ENCODE results near the gene ARHGAP6. TPM values are rescaled to one million over a fixed set of nuclear protein-coding genes. Genes with fewer than 3 reads are reported as not detected.

The ARHGAP6 gene
- total and polyA plus RNA-seq, 2 of the 13 experiments (the other 11 are each of a cell fraction or from before 2014, with no cell fraction given), result 0.11 TPM; not detected in 1

DNA sequence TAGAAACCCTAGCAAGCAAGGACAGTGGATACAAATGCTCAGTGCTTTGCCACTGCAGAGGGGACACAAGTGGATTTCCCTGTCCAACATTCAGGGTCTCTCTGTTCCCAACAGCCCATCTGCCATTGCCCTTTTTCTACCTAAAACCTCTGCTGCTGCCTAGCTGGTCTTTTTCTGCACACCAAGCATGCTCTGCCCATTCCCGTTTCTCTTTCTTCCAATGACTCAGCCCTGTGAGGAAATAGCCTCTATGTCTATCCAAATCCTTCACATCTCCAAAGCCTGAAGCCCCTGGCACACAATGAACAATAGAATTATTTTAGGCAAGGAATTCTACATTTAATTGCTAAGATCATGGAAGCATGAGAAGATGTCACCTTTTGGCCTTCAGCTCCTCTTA lies 378.2 kb downstream of the ARHGAP6 start (continued):
- TF ChIP-seq, protein P1, sequence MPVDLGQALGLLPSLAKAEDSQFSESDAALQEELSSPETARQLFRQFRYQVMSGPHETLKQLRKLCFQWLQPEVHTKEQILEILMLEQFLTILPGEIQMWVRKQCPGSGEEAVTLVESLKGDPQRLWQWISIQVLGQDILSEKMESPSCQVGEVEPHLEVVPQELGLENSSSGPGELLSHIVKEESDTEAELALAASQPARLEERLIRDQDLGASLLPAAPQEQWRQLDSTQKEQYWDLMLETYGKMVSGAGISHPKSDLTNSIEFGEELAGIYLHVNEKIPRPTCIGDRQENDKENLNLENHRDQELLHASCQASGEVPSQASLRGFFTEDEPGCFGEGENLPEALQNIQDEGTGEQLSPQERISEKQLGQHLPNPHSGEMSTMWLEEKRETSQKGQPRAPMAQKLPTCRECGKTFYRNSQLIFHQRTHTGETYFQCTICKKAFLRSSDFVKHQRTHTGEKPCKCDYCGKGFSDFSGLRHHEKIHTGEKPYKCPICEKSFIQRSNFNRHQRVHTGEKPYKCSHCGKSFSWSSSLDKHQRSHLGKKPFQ (CRISPR knock-in tag; IDR thresholded peaks at IDR 0.05; ENCODE audit: insufficient replicate concordance), result no peak
- no peak for TF ChIP-seq BHLHE40 (IDR thresholded peaks at IDR 0.05; ENCODE audit: low read length)
- TF ChIP-seq ZNF567 (CRISPR knock-in tag; IDR thresholded peaks at IDR 0.05; ENCODE audit: borderline replicate concordance), result no peak
- no peak for TF ChIP-seq IRF2 (CRISPR knock-in tag; IDR thresholded peaks at IDR 0.05)

DNA sequence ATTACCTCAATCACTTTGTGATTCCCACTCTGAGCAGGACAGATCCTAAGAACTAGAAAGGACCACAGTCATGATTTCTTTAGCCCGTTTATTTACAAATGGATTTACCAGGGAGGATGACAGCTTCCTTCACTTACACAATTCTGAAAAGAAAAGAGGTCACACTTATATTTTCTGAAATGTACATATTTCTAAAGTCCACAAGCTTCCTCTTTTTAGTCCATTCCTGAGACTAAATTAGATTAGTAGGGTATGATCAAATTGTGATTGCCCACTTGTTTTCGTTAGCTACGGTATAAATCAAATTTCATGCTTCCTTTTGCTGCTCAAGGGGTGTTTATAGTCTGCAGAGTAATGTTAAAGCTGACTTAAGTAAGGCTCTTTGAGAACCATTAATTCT lies 380.1 kb downstream of the ARHGAP6 start:
- H3K79me2 ChIP-seq (ENCODE audit: insufficient read depth, low read length), result no peaks in the 10 kb centered on the region
- no peak for DNase-seq (ENCODE audit: low spot score)
- intact Hi-C loops (cut with micrococcal nuclease; ENCODE audit: unreplicated experiment), result no loop called here
- no peaks in the 10 kb centered on the region for H4K20me1 ChIP-seq (ENCODE audit: insufficient read depth, low read length)
- H2AFZ ChIP-seq (ENCODE audit: low read length), result no peak overlapping the region
- 34% methylated on average over 3 of the region's 3 CpGs for WGBS (ENCODE audit: low lambda C conversion rate)
- no peaks in the 10 kb centered on the region for H3K4me1 ChIP-seq (ENCODE audit: insufficient read depth, low read length)
- in situ Hi-C loops (cut with HindIII; ENCODE audit: extremely low pct_ligation_motif_present, low pct_unique_long_range_greater_than_20kb), result no loop called here
- no peaks in the 10 kb centered on the region for H3K27me3 ChIP-seq (ENCODE audit: control insufficient read depth in 1 of 2, insufficient read depth in 2 of 2, low read length in 2 of 2)
- no peaks in the 10 kb centered on the region for H3K36me3 ChIP-seq (replicated peaks in 1 of 2; ENCODE audit: control insufficient read depth in 1 of 2, insufficient read depth in 2 of 2, low read length in 2 of 2)
- no peaks in the 10 kb centered on the region for H3K9me3 ChIP-seq (ENCODE audit: low read length)
- no peak for ATAC-seq
- CTCF ChIA-PET (ENCODE audit: low intra/inter-chr PET ratio, low total read pairs), result no interaction called here
- H3K27ac ChIP-seq (ENCODE audit: extremely low read length, insufficient read depth, low read length), result no peak overlapping the region
- FAIRE-seq, result no peak
- TF ChIP-seq CENPX (CRISPR knock-in tag; IDR thresholded peaks at IDR 0.05) (no peak), ZC3H13 (CRISPR knock-in tag; IDR thresholded peaks at IDR 0.05) (no peak), ZNF670 (CRISPR knock-in tag; IDR thresholded peaks at IDR 0.05; ENCODE audit: borderline replicate concordance) (no peak), ZNF232 (CRISPR knock-in tag; IDR thresholded peaks at IDR 0.05; ENCODE audit: borderline replicate concordance) (no peak), U2AF1 (optimal IDR thresholded peaks at IDR 0.05; ENCODE audit: low read depth, low read length) (no peak), ZNF598 (CRISPR knock-in tag; IDR thresholded peaks at IDR 0.05; ENCODE audit: borderline replicate concordance) (no peak), CAMTA2 (CRISPR knock-in tag; IDR thresholded peaks at IDR 0.05; ENCODE audit: borderline replicate concordance) (no peak), RXRA (CRISPR knock-in tag; IDR thresholded peaks at IDR 0.05) (no peak), ZMYM4 (CRISPR knock-in tag; IDR thresholded peaks at IDR 0.05) (no peak), FOXC1 (CRISPR knock-in tag; IDR thresholded peaks at IDR 0.05; ENCODE audit: borderline replicate concordance) (no peak), POGZ (CRISPR knock-in tag; IDR thresholded peaks at IDR 0.05) (no peak), PHB2 (IDR thresholded peaks at IDR 0.05; ENCODE audit: partially characterized antibody) (no peak)
- TF ChIP-seq, protein P2, sequence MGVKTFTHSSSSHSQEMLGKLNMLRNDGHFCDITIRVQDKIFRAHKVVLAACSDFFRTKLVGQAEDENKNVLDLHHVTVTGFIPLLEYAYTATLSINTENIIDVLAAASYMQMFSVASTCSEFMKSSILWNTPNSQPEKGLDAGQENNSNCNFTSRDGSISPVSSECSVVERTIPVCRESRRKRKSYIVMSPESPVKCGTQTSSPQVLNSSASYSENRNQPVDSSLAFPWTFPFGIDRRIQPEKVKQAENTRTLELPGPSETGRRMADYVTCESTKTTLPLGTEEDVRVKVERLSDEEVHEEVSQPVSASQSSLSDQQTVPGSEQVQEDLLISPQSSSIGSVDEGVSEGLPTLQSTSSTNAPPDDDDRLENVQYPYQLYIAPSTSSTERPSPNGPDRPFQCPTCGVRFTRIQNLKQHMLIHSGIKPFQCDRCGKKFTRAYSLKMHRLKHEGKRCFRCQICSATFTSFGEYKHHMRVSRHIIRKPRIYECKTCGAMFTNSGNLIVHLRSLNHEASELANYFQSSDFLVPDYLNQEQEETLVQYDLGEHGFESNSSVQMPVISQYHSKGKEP (CRISPR knock-in tag; IDR thresholded peaks at IDR 0.05), result no peak
- no peak overlapping the region for H3K4me2 ChIP-seq (ENCODE audit: low read depth, low read length)
- no TSS peak for BruUV-seq (replicated peaks)
- POLR2A ChIA-PET, result no interaction called here
- H3K4me3 ChIP-seq (replicated peaks in 1 of 3; ENCODE audit: insufficient read depth in 1 of 3, low read depth in 2 of 3, low read length in 3 of 3), result no peak overlapping the region
- H3K9ac ChIP-seq (ENCODE audit: insufficient read depth, low read depth, low read length), result no peak overlapping the region

All from HepG2 (cell line).